ENCODE data around the gene KCNH5.

Gene KCNH5

GRCh38 chr14:62687818-62688217, 357.4 kb downstream of the KCNH5 start:
- no peak for TF ChIP-seq POLR2A (IDR thresholded peaks at IDR 0.05; ENCODE audit: low read length)
- TF ChIP-seq GATA1 (IDR thresholded peaks at IDR 0.05; ENCODE audit: low read depth, low read length) = no peak
- DNase-seq = no peak

DNA sequence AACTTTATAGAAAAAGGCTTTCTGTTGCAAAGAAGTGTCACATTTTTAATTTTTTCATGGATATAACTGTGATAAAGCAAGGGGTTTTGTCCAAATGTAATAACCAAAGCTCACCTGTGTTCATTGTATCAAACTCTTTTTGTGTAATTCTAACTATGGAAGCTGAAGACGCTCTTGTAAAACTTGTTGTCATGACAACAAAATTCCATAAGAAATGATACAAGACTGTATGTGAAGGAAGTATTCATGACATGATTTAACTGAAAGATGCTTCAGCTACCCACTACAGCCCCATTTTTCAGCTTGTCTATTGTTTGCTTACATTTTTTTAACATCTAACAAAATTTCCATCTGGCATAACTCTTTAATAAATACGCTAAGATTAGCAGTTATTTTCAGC, 360.9 kb downstream of the KCNH5 start:
- DNase-seq = no peak
- no peak for TF ChIP-seq POLR2A (IDR thresholded peaks at IDR 0.05; ENCODE audit: low read length)
- no peak for TF ChIP-seq GATA1 (IDR thresholded peaks at IDR 0.05; ENCODE audit: low read depth, low read length)

DNA sequence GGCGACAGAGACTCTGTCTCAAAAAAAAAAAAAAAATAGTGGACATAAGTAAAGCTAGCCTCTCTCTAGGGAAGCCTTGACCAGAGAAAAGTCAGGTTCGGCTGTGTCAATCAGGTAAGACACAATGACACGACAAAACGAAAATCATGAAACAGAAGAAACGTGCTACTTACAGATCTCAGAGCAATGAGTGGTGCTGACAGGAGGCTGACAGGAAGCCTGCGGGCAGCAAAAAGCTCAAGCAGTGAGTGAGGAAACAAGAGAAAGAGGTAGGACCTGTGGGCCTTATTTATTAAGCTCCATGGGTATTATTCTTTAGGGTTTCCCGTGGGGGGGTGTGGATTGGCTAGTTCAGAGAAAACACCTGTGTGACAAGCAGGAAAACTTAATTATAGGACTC, 363.1 kb downstream of the KCNH5 start:
- DNase-seq = no peak
- TF ChIP-seq POLR2A (IDR thresholded peaks at IDR 0.05; ENCODE audit: low read length) (no peak), GATA1 (IDR thresholded peaks at IDR 0.05; ENCODE audit: low read depth, low read length) (no peak)

GRCh38 chr14:62674563-62675237, 370.6 kb downstream of the KCNH5 start:
- TF ChIP-seq GATA1 (IDR thresholded peaks at IDR 0.05; ENCODE audit: low read depth, low read length) = no peak
- no peak for TF ChIP-seq POLR2A (IDR thresholded peaks at IDR 0.05; ENCODE audit: low read length)
- DNase-seq = no peak

GRCh38 chr14:62673014-62673755, 372.1 kb downstream of the KCNH5 start:
- TF ChIP-seq GATA1 (IDR thresholded peaks at IDR 0.05; ENCODE audit: low read depth, low read length) (no peak), POLR2A (IDR thresholded peaks at IDR 0.05; ENCODE audit: low read length) (no peak)
- no peak for DNase-seq

DNA sequence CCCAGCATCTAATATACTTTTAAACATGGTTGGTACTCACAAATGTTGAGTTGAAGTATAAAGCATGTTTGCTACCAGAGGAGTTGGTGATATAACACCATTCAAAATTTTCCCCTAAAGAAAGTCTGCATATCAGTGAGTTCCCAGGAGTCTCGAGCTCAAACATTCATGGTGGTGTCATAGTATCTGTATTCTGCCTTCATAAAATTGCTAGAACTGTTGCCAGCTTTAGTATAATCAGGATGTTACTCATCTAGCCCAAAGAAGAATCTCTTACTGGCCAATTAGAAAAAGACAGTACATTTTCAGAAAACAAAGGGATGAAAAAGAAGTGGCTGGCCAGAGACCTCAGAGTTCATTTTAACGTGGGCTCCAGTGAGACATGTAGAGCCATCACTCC, 374.7 kb downstream of the KCNH5 start:
- no peak for TF ChIP-seq POLR2A (IDR thresholded peaks at IDR 0.05; ENCODE audit: low read length)
- TF ChIP-seq GATA1 (IDR thresholded peaks at IDR 0.05; ENCODE audit: low read depth, low read length) = no peak
- DNase-seq = no peak

DNA sequence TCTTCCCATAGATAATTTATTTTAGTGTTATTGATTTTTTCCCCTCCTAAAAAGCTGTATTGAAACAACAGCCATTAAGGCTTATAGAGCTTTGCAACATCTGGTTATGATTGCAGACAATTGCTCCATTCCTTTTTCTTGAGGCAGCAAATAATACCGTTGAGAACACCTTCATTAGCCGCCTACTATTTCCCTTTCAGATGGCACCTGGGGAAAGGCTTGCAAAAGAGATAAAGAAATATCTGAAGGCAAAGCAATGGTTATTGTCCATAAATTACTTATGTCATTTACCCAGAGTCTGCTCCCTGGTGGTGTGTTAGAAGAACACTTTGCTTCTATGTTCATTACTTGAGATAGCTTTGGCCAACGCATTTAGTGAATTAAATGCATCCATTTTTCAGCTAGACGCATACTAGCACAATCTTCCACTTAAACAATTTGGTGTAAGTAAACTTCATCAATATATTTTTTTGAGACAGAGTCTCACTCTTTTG, 377.8 kb downstream of the KCNH5 start:
- no peak for TF ChIP-seq POLR2A (IDR thresholded peaks at IDR 0.05; ENCODE audit: low read length)
- TF ChIP-seq GATA1 (IDR thresholded peaks at IDR 0.05; ENCODE audit: low read depth, low read length) = no peak
- DNase-seq = no peak

GRCh38 chr14:62665286-62665685, 380.0 kb downstream of the KCNH5 start:
- TF ChIP-seq GATA1 (IDR thresholded peaks at IDR 0.05; ENCODE audit: low read depth, low read length) = no peak
- TF ChIP-seq POLR2A (IDR thresholded peaks at IDR 0.05; ENCODE audit: low read length) = no peak
- DNase-seq = no peak

GRCh38 chr14:62663456-62663821, 381.8 kb downstream of the KCNH5 start:
- TF ChIP-seq GATA1 (IDR thresholded peaks at IDR 0.05; ENCODE audit: low read depth, low read length) (no peak), POLR2A (IDR thresholded peaks at IDR 0.05; ENCODE audit: low read length) (no peak)
- DNase-seq = no peak

DNA sequence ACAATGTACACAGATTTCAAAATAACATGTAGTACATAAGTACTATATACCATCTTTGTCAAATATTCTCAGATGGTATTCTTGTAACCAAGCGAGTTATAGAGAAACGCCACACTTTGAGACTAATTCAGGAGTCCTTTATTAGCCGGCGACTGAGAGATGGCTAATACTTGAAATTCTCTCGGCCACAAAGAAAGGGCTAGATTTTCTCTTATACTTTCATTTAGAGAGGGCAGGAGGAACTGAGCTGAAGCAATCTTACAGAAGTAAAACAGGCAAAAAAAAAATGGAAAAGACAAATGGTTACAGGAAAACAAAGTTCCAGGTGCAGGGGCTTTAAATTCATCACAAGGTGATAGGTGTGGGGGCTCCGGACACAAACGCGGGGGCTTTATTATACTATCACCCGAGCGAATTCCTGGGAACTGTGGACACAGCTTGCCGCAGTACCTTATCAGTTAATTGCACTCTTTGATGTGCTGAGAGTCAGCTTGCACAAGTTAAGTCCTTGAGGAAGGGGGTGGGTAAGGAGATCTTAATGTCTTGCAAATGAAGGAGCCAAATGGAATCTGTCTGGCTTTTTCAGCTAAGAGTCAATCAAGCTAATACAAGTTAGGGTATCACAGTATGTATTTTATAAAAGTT, 382.3 kb downstream of the KCNH5 start:
- DNase-seq = no peak
- TF ChIP-seq GATA1 (IDR thresholded peaks at IDR 0.05; ENCODE audit: low read depth, low read length) (no peak), POLR2A (IDR thresholded peaks at IDR 0.05; ENCODE audit: low read length) (no peak)

DNA sequence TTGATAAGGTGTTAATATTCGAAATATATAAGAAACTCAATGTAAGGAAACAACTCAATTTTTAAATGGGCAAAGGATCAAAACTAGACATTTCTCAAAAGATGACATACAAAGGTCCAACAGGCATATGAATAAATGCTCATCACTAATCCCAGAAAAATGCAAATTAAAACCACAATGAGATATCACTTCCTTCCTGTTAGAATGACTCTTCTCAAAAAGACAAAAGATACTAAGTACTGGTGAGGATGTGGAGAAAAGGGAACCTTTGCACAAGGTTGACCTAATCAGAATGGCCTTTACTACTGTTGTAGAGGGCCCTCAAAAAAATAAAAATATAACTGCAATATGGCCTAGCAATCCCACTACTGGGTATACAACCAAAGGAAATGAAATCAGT, 383.4 kb downstream of the KCNH5 start:
- TF ChIP-seq POLR2A (IDR thresholded peaks at IDR 0.05; ENCODE audit: low read length) (no peak), GATA1 (IDR thresholded peaks at IDR 0.05; ENCODE audit: low read depth, low read length) (no peak)
- no peak for DNase-seq

- no peak for DNase-seq
- no peak for TF ChIP-seq POLR2A (IDR thresholded peaks at IDR 0.05; ENCODE audit: low read length)
- no peak for TF ChIP-seq GATA1 (IDR thresholded peaks at IDR 0.05; ENCODE audit: low read depth, low read length)
Measured at GRCh38 chr14:62658631-62659030, 386.6 kb downstream of the KCNH5 start.

DNA sequence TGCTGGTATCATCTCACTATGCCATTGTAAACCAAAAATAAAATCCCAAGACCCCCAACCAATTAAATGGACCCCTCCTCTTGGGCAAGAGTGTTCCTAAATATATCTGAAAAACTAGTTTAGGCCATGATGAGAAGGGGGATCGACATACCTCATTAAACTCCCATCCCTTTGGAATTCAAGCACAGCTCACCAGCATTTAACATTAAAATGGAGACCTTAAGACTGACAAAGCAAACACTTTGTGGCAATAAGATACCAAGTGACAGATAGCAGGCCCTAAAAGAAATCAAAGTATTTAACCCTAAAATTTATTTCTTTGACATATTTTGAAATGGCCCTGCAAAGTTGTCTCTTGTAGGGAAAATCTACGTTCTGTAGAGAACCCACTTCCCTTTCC, 387.9 kb downstream of the KCNH5 start:
- no peak for DNase-seq
- TF ChIP-seq GATA1 (IDR thresholded peaks at IDR 0.05; ENCODE audit: low read depth, low read length) (no peak), POLR2A (IDR thresholded peaks at IDR 0.05; ENCODE audit: low read length) (no peak)

DNA sequence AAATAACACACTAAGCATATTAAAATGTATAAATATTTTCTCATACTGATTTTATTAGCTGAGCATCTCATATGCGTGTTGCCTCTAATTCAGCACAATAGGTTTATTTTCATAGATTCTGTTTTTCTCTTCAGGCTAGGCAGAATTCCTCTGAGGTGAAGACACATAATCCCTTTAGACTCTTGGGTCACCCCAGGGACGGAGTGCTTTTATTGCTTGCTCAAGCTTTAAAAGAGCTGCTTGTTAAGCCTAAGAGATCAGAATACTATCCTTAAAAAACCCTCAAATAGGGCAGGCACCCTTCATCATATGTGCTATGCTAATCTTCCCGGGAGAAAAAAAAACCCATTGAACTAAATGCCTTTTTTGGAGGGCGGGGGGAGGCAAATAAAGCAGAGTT, 390.1 kb downstream of the KCNH5 start:
- DNase-seq = no peak
- TF ChIP-seq GATA1 (IDR thresholded peaks at IDR 0.05; ENCODE audit: low read depth, low read length) (no peak), POLR2A (IDR thresholded peaks at IDR 0.05; ENCODE audit: low read length) (no peak)

All from erythroblast (primary cell).